ELR (cell line): ENCODE measurements around the gene EPHB1.
"Not testable (repeated sequence)": the region's sequence is repeated elsewhere in the genome, so short reads cannot be mapped to it uniquely, and the experiment has no call there.

Experiments used
- DNase-seq: peaks from one replicate; pipeline ENCODE4 v3.0.0-alpha.2; 2015; ENCODE audit warnings: low read depth

EPHB1 gene

GRCh38 chr3:135005616-135006015, 210.6 kb downstream of the EPHB1 start:
- DNase-seq = not testable (repeated sequence)

DNA sequence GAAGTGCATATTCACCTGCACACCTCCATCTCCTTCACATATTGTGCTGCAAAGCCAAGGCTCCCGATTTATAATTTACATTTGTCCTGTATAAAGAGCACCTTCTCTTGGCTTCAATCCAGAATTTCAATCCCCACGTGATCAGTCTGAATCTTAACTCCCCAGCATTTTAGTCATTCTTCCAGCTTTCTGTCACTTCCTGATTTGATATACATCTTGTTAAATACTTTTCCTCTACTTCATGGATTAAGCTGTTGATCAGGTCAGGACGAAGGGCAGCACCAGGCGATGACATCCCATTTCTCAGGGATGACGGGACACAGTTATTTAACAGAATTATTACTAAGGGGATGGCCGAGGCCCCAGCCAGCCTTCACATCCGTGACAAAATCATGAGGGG, 212.5 kb downstream of the EPHB1 start:
- peak; percentile 35 for DNase-seq

DNA sequence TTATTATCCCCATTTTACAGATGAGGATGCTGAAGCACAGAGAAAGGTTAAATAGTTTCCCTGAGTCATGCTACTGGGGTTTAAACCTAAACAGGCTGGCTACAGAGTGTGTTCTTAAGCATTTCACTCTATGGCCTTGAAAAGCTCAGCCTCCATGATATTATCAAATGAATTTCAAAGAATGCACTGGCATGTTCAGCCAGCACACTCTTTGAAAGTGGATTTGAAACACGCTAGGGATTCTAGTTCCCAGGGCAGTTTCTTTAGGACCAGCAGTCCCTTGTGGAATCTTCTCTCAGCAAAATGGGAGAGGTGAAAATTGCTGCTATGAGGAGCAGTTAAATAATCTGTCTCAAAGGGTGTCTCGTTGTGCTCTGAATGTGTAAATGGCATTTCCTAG, 213.3 kb downstream of the EPHB1 start:
- DNase-seq = no peak

DNA sequence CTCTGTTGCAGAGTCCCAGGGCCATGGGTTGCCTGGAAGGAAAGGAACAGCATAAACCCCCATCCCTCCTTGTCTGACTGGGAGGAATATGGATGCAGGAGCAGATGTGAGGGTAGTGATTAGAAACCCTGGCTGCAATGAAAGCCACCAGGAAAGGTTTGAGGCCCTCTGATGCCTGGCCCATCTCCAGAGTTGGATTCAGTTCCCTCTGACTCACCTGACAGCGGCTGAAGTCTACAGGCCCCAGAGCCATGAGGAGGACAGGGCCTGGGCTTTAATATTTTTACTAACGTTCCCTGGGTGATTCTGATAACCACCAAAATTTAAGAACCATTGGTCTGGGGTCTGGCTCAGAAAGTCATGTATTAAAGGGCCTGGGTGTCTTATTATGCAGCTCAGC, 214.0 kb downstream of the EPHB1 start:
- DNase-seq = no peak

GRCh38 chr3:135012101-135012500, 217.0 kb downstream of the EPHB1 start:
- no peak for DNase-seq

DNA sequence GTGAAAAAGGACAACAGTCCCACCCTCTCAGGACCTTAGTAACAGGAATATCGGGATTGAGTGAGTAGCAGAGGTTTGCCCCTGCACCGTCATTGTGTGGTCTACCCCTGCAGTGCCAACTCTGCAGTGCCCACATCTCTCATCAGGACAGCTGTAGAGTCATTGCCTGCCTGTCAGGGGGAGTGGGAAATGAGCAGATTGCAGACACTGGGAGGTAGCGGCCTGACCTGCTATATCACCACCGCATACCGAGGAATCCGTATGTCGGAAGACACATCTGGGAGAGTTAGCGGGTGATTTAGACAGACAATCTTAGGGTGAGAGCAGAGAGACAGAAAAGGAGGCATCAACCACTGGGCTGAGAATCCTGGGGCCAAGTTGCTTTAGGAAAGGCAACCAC, 218.1 kb downstream of the EPHB1 start:
- DNase-seq = no peak

DNA sequence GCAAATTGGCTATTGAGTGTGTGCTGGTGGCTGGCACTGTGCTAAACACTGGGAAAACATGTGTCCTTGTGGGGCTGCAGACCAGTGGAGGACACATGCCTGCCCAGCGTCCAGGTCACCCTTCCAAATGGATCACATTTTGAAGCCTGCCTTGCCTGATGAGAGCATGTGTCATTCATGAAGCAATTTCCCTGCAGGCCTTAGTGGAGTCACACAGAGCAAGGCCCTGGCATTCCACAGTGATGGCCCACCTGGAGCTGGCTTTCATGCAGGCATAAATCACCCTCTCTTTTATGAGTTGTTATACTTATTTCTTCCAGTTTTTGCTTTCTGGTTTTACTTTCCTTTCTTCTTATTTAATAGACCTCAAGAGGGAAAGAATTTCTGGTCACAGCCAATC, 219.5 kb downstream of the EPHB1 start:
- no peak for DNase-seq

DNA sequence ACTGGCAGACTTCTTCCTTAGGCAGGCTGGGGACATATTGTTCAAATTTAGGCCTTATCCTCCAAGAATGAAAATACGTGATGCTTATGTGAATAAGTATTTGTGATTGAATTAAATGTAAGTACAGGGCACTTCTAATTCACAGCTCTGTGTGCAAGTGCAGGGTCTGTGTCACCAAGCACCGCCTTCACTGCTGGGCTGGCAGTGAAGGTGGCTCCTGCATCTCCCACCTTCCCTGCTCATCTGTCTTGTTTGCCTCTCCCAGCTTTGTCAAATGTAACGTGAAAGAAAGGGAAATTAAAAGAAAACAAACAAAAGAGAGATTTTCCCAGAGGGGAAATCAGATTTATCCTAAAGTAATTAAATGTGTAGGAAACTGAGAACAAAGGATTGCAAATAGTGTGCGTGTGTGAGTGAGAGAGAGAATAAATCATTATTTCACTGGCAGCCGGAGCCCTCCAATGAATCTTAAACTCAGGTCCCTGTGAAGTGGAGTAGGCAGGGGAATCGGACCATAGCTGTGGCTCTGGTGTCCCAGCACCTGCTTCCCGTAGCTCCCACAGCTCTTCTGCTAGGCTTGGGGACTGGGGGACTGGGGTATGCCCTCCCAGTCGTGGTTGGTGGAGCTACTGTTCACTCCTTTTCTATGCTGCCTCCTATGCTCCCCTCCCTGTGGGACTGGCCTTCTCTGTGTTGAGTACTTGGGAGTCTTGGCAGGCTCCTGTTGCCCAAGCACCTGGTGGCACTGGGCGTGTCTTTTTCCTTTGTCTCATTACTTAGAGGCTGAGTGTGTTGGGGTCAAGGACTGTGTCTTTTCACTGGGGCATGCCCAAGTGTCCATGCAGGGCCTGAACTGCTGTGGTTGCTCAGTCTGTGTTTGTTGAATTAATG, 222.2 kb downstream of the EPHB1 start:
- DNase-seq = no peak

GRCh38 chr3:135018149-135018923, 223.3 kb downstream of the EPHB1 start:
- no peak for DNase-seq

DNA sequence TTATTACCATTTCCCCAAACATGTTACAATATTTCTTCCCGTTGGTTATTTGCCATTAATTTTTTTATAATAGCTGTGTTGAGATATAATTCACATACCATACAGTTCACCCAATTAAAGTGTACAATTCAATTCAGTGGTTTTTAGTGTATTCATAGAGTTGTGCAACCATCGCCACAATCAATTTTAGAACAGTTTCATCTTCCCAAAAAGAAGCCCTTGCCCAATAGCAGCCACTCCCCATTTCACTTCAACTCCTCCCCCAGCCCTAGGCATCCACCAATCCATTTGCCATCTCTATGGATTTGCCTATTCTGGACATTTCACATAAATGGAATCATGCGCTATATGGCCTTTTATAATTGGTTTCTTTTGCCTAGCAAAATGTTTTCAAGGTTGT, 225.1 kb downstream of the EPHB1 start:
- no peak for DNase-seq

DNA sequence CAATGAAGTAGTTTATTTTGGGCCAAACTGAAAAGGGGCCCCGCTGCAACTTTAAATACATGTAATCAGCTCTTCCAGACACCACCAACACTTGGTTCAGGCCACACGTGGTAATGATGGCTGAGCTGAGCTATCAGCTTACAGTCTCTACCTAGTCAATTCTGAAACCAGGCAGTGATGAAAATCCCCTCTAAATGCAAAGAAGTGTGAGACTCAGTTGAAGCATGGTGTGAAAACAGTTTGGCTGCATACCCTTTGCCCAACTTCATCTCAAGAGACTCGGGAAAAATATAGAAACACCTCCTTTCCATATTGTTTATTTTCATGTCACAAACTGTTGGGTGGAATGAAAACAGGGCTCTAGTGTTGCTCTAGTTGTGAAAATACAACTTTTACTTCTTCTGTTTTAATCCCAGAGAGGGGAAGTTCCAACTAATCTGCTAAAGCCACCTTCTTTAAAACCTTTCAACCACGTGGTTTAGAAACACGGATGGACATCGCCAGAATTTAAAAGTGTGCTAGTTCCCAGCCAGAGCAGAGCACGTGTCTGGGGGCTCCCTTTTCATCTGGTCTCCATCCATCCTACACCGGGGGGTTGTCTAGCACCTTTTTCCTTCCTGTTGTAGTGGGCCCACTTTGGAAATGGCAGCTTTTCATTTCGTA, 229.1 kb downstream of the EPHB1 start:
- DNase-seq = no peak

- DNase-seq = not testable (repeated sequence)
Observed at GRCh38 chr3:135030768-135031615, 235.9 kb downstream of the EPHB1 start.

GRCh38 chr3:135033737-135034136, 238.7 kb downstream of the EPHB1 start:
- DNase-seq = no peak

DNA sequence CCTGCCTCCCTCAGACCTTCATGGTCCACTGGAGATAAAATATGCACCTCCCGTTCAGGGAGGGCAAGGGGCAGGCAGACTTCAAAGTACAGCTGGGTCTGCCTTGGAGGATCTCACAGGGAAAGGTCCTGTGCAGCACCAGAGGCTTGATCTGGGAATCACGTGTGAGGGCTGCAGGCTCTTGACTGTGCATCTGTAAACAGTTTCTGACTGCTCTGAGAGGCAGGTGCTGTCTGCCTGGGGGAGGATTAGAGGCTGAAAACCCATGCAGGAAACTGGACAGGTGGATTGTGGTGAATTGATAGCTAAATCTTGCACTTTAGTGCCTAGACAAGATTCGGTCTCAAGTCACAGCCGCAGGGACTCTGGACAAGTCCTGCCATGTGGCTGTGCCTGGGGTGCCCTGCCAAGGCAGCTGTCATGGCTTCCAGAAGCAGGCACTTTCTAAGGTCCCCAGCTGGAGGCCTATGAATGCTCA, 239.3 kb downstream of the EPHB1 start:
- DNase-seq = no peak

DNA sequence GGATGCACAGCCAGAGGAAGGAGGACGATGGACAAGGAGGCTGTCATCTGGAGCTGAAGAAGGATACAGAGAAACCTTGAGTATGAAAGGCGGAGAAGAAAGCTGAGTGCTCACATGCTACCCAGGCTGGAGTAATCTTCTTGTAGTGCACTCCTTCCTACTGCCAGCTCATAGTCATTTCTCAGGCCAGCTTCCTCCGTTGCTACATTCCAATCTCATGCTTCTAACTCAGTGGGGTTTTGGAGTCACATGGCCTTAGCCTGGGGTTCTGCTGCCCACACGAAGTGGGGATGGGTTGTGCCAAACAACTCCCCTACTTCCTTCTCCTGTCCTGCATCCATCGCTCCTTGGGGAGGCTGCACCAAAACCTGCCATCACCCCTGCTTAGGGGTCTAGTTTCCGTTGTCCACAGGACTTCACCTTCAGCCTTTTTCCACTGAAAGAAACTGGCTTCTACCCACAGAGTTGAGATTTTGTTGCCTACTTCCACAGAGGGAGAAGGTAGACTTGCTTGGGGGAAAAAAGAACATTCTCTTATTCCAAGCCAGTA, 239.9 kb downstream of the EPHB1 start:
- DNase-seq = no peak

DNA sequence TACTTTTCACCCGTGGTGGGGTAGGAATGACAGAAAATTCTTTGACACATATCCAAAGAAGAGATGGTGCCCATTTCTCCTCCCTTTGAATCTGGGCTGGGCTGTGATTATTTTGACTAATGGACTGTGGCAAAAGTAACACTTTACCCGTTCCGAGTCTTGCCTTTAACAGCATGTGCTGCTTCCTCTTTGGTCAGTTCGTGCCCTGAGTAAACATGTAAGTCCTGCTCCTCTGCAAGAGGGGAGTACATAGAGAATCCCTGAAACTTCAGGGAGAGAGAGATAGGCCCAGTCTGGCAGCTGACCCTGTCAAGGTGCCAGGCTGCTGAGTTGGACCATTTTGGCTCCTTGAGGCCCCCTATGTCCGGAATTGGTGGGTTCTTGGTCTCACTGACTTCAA, 243.1 kb downstream of the EPHB1 start:
- no peak for DNase-seq

- DNase-seq = not testable (repeated sequence)
Observed at GRCh38 chr3:135039536-135039935, 244.5 kb downstream of the EPHB1 start.

- DNase-seq = no peak
Observed at GRCh38 chr3:135040321-135041240, 245.5 kb downstream of the EPHB1 start.

- DNase-seq = peak; percentile 15
Observed at GRCh38 chr3:135041601-135042000, 246.5 kb downstream of the EPHB1 start.

- DNase-seq = no peak
Observed at GRCh38 chr3:135047061-135047460, 252.0 kb downstream of the EPHB1 start.
